HG02759 (cell line): ENCODE results near the gene CEP112.
"Not testable (repeated sequence)": the region's sequence is repeated elsewhere in the genome, so short reads cannot be mapped to it uniquely, and the experiment has no call there.

Experiments
- ATAC-seq: cut with Tn5 transposase; IDR thresholded peaks from one replicate; pipeline ENCODE4 v1.9.1; 2021; ENCODE audit warnings: mild to moderate bottlenecking, moderate library complexity; ENCODE audit not compliant: unreplicated experiment

The CEP112 gene

GRCh38 chr17:65794572-65794971 lies 397.4 kb downstream of the CEP112 start:
- no peak for ATAC-seq

DNA sequence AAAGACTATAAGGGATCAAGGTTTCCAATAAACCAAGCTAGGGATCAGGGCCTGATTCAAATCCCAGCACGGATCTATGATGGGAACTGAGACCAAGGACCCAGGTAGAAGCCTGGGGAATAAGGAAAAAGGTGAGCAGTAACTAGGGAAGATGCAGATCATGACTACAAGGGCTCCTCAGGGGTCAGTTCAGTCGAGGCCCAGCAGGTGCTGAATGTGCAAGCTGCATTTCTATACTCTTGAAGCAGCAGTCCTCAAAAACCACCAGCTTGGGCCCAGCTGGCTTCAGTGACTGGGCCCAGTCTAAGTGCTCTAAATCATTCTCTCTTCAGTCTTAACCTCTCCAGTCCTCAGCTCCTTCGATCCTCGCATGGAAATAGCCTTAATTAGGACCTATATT lies 401.7 kb downstream of the CEP112 start:
- no peak for ATAC-seq

GRCh38 chr17:65787503-65787902 lies 404.4 kb downstream of the CEP112 start:
- ATAC-seq = no peak

GRCh38 chr17:65786479-65786878 lies 405.5 kb downstream of the CEP112 start:
- ATAC-seq = no peak

DNA sequence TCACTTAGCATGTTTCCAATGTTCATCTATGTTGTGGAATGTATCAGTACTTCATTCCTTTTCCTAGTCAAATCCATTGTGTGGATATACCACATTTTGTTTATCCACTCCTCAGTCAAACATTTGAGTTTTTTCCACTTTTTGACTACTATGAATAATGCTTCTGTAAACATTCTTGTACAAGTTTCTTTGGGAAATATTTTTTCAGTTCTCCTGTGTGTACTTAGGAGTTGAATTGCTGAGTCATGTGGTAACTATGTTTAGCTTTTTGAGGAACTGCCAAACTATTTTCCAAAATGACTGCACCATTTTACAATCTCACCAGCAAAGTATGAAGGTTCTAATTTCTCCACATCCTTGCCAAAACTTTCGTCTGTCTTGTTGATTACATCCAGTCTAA lies 406.8 kb downstream of the CEP112 start:
- no peak for ATAC-seq

GRCh38 chr17:65783845-65784334 lies 408.0 kb downstream of the CEP112 start:
- no peak for ATAC-seq

GRCh38 chr17:65782104-65782706 lies 409.7 kb downstream of the CEP112 start:
- not testable (repeated sequence) for ATAC-seq

- ATAC-seq = no peak
Observed at GRCh38 chr17:65780111-65780510, 411.8 kb downstream of the CEP112 start.

DNA sequence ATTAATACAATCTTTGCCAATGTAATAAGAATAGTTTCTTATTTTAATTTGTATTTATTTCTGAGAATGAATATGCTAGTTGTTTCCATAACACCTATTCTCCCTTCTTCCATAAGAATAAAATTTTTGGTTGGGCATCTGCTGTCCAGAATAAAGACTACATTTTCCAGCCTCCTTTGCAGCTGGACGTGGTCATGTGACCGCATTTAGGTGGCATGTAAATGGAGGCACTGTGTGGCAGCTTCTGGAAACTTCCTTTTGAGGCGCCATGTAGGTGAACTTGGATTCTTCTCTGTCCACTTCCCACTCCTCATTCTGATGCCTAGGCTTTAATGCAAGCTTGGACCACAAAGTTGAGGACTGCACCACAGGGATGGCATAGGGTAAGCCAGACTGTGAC lies 415.0 kb downstream of the CEP112 start:
- no peak for ATAC-seq

GRCh38 chr17:65774787-65775186 lies 417.1 kb downstream of the CEP112 start:
- no peak for ATAC-seq

DNA sequence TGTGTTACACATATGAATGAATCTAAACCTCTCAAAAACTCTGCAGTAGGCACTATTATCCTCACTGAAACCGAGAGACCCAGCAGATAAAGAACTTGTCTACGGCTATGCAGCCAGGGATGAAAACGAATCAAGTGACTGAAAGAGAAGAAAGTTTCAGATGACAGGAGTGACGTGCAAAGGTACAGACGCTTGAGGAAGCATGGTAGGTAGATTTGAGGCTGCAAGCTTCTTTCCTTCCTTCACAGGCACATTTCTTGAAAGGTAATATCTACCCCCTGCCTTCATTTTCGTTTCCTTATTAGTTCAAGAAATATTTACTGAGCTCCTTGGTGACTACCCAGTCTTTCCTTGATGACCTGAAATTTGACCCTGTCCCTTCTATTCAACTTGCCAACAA lies 418.9 kb downstream of the CEP112 start:
- no peak for ATAC-seq

DNA sequence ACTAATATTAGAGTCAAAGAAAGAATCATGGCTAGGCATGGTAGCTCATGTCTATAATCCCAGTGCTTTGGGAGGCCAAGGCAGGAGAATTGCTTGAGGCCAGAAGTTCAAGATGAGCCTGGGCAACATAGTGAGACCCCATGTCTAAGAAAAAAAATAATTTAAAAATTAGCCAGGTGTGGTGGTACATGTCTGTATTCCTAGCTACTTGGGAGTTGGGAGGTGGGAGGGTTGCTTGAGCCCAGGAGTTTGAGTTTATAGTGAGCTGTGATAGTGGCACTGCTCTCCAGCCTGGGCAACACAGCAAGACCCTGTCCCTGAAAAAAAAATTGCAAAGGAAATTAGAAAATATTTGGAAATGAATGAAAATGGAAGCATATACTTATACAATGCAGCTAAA lies 420.2 kb downstream of the CEP112 start:
- ATAC-seq = no peak

DNA sequence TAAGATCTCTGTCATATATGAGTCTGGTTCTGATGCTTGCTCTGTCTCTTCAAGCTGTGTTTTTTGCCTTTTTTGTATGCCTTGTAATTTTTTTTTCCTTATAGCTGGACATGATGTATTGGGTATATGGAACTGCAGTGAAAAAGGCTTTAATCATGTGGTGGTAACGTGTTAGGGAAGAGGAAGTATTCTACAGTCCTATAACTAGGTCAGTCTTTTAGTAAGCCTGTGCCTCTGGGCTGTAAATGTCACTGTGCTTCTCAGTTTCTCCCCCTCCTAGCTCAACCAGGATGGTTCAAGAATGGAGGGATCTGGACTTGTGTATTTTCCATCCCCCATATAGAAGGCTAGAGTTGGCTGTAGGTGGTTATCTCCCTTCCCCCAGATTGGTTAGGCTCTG lies 428.1 kb downstream of the CEP112 start:
- ATAC-seq = no peak

GRCh38 chr17:65762973-65763372 lies 429.0 kb downstream of the CEP112 start:
- ATAC-seq = no peak

- ATAC-seq = no peak
Observed at GRCh38 chr17:65759532-65759931, 432.4 kb downstream of the CEP112 start.

- ATAC-seq = no peak
Observed at GRCh38 chr17:65756760-65757159, 435.2 kb downstream of the CEP112 start.

DNA sequence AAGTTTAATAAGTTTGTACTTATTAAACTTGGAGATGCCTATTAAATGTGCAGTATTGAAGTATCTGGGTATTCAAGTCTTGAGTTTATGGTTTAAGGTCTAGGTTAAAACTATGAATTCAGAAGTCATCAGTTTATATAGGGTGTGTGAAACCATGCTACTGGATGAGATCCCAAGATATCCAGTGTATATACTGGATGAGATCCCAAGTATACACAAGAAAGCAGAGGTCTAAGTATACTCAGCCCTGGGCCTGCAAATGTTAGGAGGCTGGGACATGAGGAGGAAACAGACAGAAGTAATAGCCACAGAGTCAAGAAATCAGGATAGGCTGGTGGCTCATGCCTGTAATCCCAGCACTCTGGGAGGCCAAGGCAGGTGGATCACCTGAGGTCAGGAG lies 436.1 kb downstream of the CEP112 start:
- ATAC-seq = no peak

GRCh38 chr17:65754630-65755029 lies 437.3 kb downstream of the CEP112 start:
- ATAC-seq = no peak

DNA sequence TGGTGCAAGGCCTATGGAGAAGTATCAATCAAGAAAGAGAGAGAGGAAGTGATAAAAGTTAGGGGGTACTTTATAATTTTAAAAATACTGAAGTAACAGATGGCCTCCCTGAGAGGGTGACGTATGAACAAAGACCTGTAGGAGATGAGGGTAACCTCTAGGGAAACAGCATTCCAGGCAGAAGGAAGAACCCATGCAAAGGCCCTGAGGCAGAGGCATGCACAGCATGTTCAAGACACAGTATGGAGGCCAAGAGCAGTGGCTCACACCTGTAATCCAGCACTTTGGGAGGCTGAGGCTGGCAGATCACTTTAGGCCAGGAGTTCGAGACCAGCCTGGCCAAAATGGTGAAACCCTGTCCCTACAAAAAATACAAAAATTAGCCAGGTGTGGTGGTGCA lies 437.9 kb downstream of the CEP112 start:
- ATAC-seq = no peak

DNA sequence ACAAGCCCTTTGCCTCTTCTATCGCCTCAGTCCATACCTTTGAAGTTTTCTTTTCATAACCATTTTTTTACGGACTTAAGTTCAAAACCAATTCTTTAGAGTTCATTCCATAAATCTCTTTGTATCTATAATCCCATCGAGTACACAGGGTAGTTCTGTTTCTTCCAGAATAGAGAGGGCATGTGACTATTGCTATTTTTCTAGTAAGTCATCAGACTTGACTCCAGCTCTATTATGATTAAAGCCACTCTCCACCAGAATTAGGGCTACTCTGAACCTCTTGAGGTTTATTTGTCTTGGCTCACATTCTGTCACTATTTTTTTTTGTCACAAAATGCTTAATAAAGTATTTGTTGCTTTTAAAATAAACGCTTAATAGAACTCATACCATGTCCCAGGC lies 438.6 kb downstream of the CEP112 start:
- ATAC-seq = no peak

GRCh38 chr17:65751263-65751662 lies 440.7 kb downstream of the CEP112 start:
- ATAC-seq = no peak

GRCh38 chr17:65750631-65751115 lies 441.3 kb downstream of the CEP112 start:
- no peak for ATAC-seq

- no peak for ATAC-seq
Observed at GRCh38 chr17:65750166-65750565, 441.8 kb downstream of the CEP112 start.
